Activated CD4-positive, alpha-beta T cell treated with anti-CD3 and anti-CD28 coated beads, Interleukin-2, amount 10 ng/mL, durations not matched to agents 24 days and 14 days (primary cell): ENCODE results near the gene PCDHA6. TPM values are rescaled to one million over a fixed set of nuclear protein-coding genes. Genes with fewer than 3 reads are reported as not detected.
"Not testable (repeated sequence)": the region's sequence is repeated elsewhere in the genome, so short reads cannot be mapped to it uniquely, and the experiment has no call there.

ENCODE experiments used
- DNase-seq: peaks from one replicate; pipeline ENCODE4 v3.0.0; 2022
- H3K27ac Mint-ChIP-seq: one replicate; pipeline ENCODE4 v1.8.0; 2022; ENCODE audit warnings: mild to moderate bottlenecking, mixed read lengths
- H3K27me3 Mint-ChIP-seq: one replicate; pipeline ENCODE4 v1.8.0; 2022; ENCODE audit warnings: mixed read lengths
- H3K36me3 Mint-ChIP-seq: one replicate; pipeline ENCODE4 v1.8.0; 2022; ENCODE audit warnings: low read depth, mild to moderate bottlenecking, mixed read lengths
- H3K4me1 Mint-ChIP-seq: one replicate; pipeline ENCODE4 v1.8.0; 2021; ENCODE audit warnings: mixed read lengths
- H3K4me3 Mint-ChIP-seq: one replicate; pipeline ENCODE4 v1.8.0; 2022; ENCODE audit warnings: mild to moderate bottlenecking, moderate library complexity, mixed read lengths
- H3K9me3 Mint-ChIP-seq: one replicate; pipeline ENCODE4 v1.8.0; 2021; ENCODE audit warnings: mixed read lengths
- intact Hi-C: fragments of 100-400 bp; cut with micrococcal nuclease; formaldehyde crosslinking; loops from one replicate; pipeline ENCODE4 v1.15.1; 2023
- total RNA-seq: library from RNA; stranded (reverse); gene quantifications from 2 replicates; pipeline ENCODE4 v1.2.3, GENCODE V29; 2022

PCDHA6 gene
- total RNA-seq, 1 donor from 2014 or later, result not detected

- intact Hi-C loops, result no loop called here
- no peak within 1 kb of the TSS for H3K4me3 Mint-ChIP-seq
- H3K9me3 Mint-ChIP-seq, result peaks cover 6% of the 10 kb centered on the region
- H3K27me3 Mint-ChIP-seq, result no peaks in the 10 kb centered on the region
- H3K36me3 Mint-ChIP-seq, result no peaks in the 10 kb centered on the region
- no peak for DNase-seq
- no peaks in the 10 kb centered on the region for H3K4me1 Mint-ChIP-seq
- H3K27ac Mint-ChIP-seq, result no peak within 1 kb of the TSS
Observed at GRCh38 chr5:140868721-140869554, 41.2 kb downstream of the PCDHA6 start, which contains the start of gene PCDHA11. Gene PCDHA11, plus strand, starts transcription at chr5:140868957. Its CDS starts 147 bp downstream, at chr5:140869104.

DNA sequence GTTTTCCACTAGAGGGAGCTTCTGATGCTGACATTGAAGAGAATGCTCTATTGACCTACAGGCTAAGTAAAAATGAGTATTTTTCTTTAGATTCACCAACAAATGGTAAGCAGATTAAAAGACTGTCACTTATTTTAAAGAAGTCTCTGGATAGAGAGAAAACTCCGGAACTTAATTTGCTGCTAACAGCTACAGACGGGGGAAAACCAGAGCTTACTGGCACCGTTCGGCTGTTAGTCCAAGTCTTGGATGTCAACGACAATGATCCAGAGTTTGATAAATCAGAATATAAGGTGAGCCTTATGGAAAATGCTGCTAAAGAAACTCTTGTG, 41.8 kb downstream of the PCDHA6 start:
- intact Hi-C loops, result no loop called here
- Mint-ChIP-seq H3K4me1 (no peaks in the 10 kb centered on the region), H3K9me3 (peaks cover 6% of the 10 kb centered on the region), H3K27me3 (no peaks in the 10 kb centered on the region), H3K27ac (no peak overlapping the region), H3K4me3 (no peak overlapping the region), H3K36me3 (no peaks in the 10 kb centered on the region)
- no peak for DNase-seq

DNA sequence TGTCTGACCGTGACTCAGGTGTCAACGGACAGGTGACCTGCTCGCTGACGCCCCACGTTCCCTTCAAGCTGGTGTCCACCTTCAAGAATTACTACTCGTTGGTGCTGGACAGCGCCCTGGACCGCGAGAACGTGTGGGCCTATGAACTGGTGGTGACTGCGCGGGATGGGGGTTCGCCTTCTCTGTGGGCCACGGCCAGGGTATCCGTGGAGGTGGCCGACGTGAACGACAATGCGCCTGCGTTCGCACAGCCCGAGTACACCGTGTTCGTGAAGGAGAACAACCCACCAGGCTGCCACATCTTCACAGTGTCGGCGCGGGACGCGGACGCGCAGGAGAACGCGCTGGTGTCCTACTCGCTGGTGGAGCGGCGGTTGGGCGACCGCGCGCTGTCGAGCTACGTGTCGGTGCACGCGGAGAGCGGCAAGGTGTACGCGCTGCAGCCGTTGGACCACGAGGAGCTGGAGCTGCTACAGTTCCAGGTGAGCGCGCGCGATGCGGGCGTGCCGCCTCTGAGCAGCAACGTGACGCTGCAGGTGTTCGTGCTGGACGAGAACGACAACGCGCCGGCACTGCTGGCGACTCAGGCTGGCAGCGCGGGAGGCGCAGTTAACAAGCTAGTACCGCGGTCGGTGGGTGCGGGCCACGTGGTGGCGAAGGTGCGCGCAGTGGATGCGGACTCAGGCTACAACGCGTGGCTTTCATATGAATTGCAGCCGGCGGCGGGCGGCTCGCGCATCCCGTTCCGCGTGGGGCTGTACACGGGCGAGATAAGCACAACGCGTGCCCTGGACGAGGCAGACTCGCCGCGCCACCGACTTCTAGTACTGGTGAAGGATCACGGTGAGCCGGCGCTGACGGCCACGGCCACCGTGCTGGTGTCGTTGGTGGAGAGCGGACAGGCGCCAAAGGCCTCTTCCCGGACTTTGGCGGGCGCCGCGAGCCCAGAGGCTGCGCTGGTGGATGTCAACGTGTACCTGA, 42.8 kb downstream of the PCDHA6 start:
- H3K27me3 Mint-ChIP-seq, result no peaks in the 10 kb centered on the region
- H3K4me1 Mint-ChIP-seq, result no peaks in the 10 kb centered on the region
- no peak overlapping the region for H3K27ac Mint-ChIP-seq
- no peak overlapping the region for H3K4me3 Mint-ChIP-seq
- no peaks in the 10 kb centered on the region for H3K36me3 Mint-ChIP-seq
- peaks cover 6% of the 10 kb centered on the region for H3K9me3 Mint-ChIP-seq
- no peak for DNase-seq
- intact Hi-C loops, result no loop called here

- Mint-ChIP-seq H3K9me3 (peaks cover 15% of the 10 kb centered on the region), H3K4me1 (no peaks in the 10 kb centered on the region), H3K4me3 (no peak within 1 kb of the TSS), H3K27me3 (no peaks in the 10 kb centered on the region), H3K36me3 (no peaks in the 10 kb centered on the region), H3K27ac (peak within 1 kb of the TSS; percentile 20)
- no peak for DNase-seq
- intact Hi-C loops, result no loop called here
Observed at GRCh38 chr5:140875085-140876065, 47.6 kb downstream of the PCDHA6 start, which contains the start of gene PCDHA12. Gene PCDHA12, plus strand, starts transcription at chr5:140875308. Its CDS starts 165 bp downstream, at chr5:140875473.

GRCh38 chr5:140876541-140877261, 48.9 kb downstream of the PCDHA6 start:
- H3K4me1 Mint-ChIP-seq, H3K27me3 Mint-ChIP-seq, H3K27ac Mint-ChIP-seq, H3K4me3 Mint-ChIP-seq, DNase-seq, H3K36me3 Mint-ChIP-seq, intact Hi-C loops: not testable (repeated sequence)
- peaks cover 23% of the 10 kb centered on the region for H3K9me3 Mint-ChIP-seq

DNA sequence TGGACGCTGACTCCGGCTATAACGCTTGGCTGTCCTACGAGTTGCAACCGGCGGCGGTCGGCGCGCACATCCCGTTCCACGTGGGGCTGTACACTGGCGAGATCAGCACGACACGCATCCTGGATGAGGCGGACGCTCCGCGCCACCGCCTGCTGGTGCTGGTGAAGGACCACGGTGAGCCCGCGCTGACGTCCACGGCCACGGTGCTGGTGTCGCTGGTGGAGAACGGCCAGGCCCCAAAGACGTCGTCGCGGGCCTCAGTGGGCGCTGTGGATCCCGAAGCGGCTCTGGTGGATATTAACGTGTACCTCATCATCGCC, 49.5 kb downstream of the PCDHA6 start:
- intact Hi-C loops, result no loop called here
- H3K4me1 Mint-ChIP-seq, result no peaks in the 10 kb centered on the region
- H3K27ac Mint-ChIP-seq, result no peak overlapping the region
- peaks cover 21% of the 10 kb centered on the region for H3K9me3 Mint-ChIP-seq
- no peaks in the 10 kb centered on the region for H3K36me3 Mint-ChIP-seq
- H3K27me3 Mint-ChIP-seq, result no peaks in the 10 kb centered on the region
- no peak overlapping the region for H3K4me3 Mint-ChIP-seq
- DNase-seq, result no peak

Other genes starting within 250 kb of the PCDHA6 start
- 0.31 and 0.35 TPM in 2 replicates for gene CD14, start 194.8 kb upstream of the PCDHA6 start, total RNA-seq
- 38.1 and 41.9 TPM in 2 replicates for gene TMCO6, start 188.5 kb upstream of the PCDHA6 start, total RNA-seq
- gene NDUFA2, start 180.3 kb upstream of the PCDHA6 start, total RNA-seq, result 63.2 and 63.6 TPM in 2 replicates
- gene IK, start 180.1 kb upstream of the PCDHA6 start, total RNA-seq, result 112 and 113 TPM in 2 replicates
- 41.6 and 42.9 TPM in 2 replicates for gene WDR55, start 163.1 kb upstream of the PCDHA6 start, total RNA-seq
- gene DND1, start 154.4 kb upstream of the PCDHA6 start, total RNA-seq, result 2.8 and 3.8 TPM in 2 replicates
- 109 and 115 TPM in 2 replicates for gene HARS1, start 136.6 kb upstream of the PCDHA6 start, total RNA-seq
- gene HARS2, start 136.5 kb upstream of the PCDHA6 start, total RNA-seq, result 28.0 and 29.6 TPM in 2 replicates
- gene ZMAT2, start 127.5 kb upstream of the PCDHA6 start, total RNA-seq, result 67.1 and 67.2 TPM in 2 replicates
- not detected in 2 replicates for gene PCDHA1, start 41.8 kb upstream of the PCDHA6 start, total RNA-seq
- not detected in 2 replicates for gene PCDHA2, start 33.1 kb upstream of the PCDHA6 start, total RNA-seq
- not detected in 2 replicates for gene PCDHA3, start 26.9 kb upstream of the PCDHA6 start, total RNA-seq
- not detected in 2 replicates for gene PCDHA4, start 20.9 kb upstream of the PCDHA6 start, total RNA-seq
- gene PCDHA5, start 6.3 kb upstream of the PCDHA6 start, total RNA-seq, result not detected in 2 replicates
- not detected in 2 replicates for gene PCDHA7, start 6.3 kb downstream of the PCDHA6 start, total RNA-seq
- gene PCDHA8, start 13.2 kb downstream of the PCDHA6 start, total RNA-seq, result not detected in 2 replicates
- not detected in 2 replicates for gene PCDHA9, start 20.4 kb downstream of the PCDHA6 start, total RNA-seq
- gene PCDHA10, start 27.9 kb downstream of the PCDHA6 start, total RNA-seq, result not detected in 2 replicates
- gene PCDHA11, start 41.0 kb downstream of the PCDHA6 start, total RNA-seq, result not detected in 2 replicates
- not detected in 2 replicates for gene PCDHA12, start 47.3 kb downstream of the PCDHA6 start, total RNA-seq
- not detected in 2 replicates for gene PCDHA13, start 54.2 kb downstream of the PCDHA6 start, total RNA-seq
- not detected in 2 replicates for gene PCDHAC1, start 98.3 kb downstream of the PCDHA6 start, total RNA-seq
- not detected in 2 replicates for gene PCDHAC2, start 138.5 kb downstream of the PCDHA6 start, total RNA-seq
- not detected in 2 replicates for gene PCDHB1, start 223.4 kb downstream of the PCDHA6 start, total RNA-seq